ENCODE results near the gene PSMD8. TPM values are rescaled to one million over a fixed set of nuclear protein-coding genes. Genes with fewer than 3 reads are reported as not detected.
"Not testable (repeated sequence)": the region's sequence is repeated elsewhere in the genome, so short reads cannot be mapped to it uniquely, and the experiment has no call there.

The PSMD8 gene
- total RNA-seq, 2 experiments from 2014 or later = 239 to 249 TPM

DNA sequence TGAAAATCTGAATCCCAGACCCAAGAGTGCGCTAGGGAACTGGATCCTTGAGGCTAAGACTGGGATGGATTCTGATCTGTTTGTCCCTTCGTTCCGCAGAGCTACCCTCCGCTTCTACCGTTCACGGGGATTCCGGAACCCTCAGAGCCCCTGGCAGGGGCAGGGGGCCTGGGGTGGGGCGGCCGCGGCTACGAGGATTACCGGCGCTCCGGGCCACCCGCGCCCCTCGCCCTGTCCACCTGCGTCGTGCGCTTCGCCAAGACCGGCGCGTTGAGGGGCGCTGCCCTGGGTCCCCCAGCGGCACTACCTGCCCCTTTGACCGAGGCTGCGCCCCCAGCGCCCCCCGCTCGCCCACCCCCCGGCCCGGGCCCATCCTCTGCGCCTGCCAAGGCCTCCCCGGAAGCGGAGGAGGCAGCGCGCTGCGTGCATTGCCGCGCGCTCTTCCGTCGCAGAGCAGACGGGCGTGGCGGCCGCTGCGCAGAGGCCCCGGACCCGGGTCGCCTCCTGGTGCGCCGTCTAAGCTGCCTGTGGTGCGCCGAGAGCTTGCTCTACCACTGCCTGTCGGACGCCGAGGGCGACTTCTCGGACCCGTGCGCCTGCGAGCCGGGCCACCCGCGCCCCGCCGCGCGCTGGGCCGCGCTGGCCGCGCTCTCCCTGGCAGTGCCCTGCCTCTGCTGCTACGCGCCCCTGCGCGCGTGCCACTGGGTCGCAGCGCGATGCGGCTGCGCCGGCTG lies 21.2 kb downstream of the PSMD8 start:
- CTCF ChIA-PET = interaction anchor here (0.5 to 2.4 kb wide), 5 partner anchors 8 to 1078 kb away, joined by 3 to 7 read pairs (median 4); partner anchors contain the start of genes MRPS12, PSMD8 and SARS2
- POLR2A ChIA-PET = interaction anchor here (0.6 kb wide), 1 partner anchor 226 kb away, joined by 3 read pairs; no protein-coding TSS in a partner anchor

DNA sequence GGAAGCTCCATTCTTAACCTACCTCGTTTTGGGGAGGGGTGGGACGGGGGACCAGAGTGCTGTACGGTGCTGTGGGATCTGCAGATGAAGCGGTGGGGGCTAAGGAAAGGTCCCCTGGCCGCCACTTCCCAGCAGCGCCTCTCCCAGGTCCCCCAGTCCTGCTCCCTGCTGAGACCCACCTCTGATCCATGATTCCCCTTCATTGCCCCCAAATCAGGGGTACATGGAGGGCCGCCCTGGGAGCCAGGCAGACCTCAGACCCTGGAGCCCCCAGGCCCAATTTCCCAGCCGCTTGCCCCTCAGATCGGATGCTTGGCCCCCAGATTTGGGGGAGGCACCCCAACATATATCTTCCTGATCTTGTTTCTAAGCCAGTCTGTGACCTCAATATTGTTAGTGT lies 24.7 kb downstream of the PSMD8 start:
- POLR2A ChIA-PET = no interaction called here
- CTCF ChIA-PET = interaction anchor here (0.5 kb wide), 1 partner anchor 236 kb away, joined by 3 read pairs; no protein-coding TSS in a partner anchor

DNA sequence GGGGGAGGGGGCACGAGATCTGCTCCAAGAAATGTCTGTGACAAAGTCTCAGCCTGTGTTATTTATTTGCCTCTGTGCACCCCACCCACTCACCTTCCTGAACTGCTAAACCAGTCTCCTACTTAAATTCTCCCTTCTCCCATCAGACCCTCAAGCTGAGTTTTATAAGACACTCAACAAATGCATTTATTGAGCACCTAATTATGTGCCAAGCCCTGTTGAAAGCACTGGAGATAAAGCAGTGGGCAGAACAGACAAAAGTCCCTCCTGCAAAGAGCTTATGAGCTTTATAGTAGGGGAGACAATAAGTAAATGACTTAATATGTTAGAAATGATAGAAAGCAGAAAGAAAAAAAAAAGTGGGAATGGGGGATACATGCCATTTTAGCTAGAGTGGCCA lies 25.2 kb downstream of the PSMD8 start:
- ChIA-PET POLR2A (no interaction called here), CTCF (interaction anchor here (0.5 to 1.5 kb wide), 2 partner anchors 12 to 235 kb away, joined by 3 to 4 read pairs; partner anchors contain the start of gene GGN)

GRCh38 chr19:38400361-38400760 lies 26.0 kb downstream of the PSMD8 start:
- CTCF ChIA-PET = interaction anchor here (1.5 kb wide), 1 partner anchor 13 kb away, joined by 4 read pairs; the partner anchor contains the start of gene GGN
- POLR2A ChIA-PET = no interaction called here

DNA sequence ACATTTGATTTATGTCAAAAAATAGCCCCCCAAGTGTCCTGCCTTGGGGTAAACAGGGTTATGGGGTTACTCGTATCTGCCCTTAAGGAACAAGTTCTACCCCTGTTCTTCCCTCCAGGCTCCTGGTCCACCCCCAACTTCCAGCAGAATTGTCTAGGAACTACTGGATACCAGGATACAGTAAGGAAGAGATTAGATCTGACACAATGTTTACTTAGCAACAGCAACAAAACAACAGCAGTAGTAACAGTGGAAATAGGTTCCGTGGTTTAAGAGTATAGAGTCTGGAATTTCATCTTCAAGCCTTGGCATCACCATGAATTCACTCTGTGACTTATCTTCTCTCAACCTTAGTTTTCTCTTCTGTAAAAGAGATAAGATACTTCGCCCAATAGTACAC lies 26.8 kb downstream of the PSMD8 start:
- POLR2A ChIA-PET = no interaction called here
- CTCF ChIA-PET = interaction anchor here (1.5 kb wide), 1 partner anchor 13 kb away, joined by 4 read pairs; the partner anchor contains the start of gene GGN

DNA sequence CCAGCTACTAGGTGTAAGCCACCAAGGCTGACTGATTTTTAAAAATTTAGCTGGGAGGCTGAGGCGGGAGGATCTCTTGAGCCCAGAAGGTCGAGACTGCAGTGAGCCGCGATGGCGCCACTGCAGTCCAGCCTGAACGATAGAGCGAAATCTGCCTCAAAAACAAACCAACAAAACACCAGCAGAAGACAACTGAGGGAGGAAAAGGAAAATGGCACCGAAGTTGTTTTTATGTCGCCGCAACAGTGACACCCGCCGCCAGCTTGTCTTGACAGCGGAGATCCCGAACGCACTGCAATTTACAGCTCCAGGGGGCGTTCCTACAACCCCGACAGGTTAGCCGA lies 28.2 kb downstream of the PSMD8 start:
- CTCF ChIA-PET = interaction anchor here (0.6 to 2.0 kb wide), 29 partner anchors 8 to 530 kb away, joined by 3 to 25 read pairs (median 4); partner anchors contain the start of genes EIF3K, GGN, MAP4K1 and MRPS12
- POLR2A ChIA-PET = interaction anchor here (0.6 to 2.3 kb wide), 7 partner anchors 12 to 75 kb away, joined by 3 to 5 read pairs (median 3); partner anchors contain the start of genes GGN, PSMD8, RASGRP4 and SPRED3

DNA sequence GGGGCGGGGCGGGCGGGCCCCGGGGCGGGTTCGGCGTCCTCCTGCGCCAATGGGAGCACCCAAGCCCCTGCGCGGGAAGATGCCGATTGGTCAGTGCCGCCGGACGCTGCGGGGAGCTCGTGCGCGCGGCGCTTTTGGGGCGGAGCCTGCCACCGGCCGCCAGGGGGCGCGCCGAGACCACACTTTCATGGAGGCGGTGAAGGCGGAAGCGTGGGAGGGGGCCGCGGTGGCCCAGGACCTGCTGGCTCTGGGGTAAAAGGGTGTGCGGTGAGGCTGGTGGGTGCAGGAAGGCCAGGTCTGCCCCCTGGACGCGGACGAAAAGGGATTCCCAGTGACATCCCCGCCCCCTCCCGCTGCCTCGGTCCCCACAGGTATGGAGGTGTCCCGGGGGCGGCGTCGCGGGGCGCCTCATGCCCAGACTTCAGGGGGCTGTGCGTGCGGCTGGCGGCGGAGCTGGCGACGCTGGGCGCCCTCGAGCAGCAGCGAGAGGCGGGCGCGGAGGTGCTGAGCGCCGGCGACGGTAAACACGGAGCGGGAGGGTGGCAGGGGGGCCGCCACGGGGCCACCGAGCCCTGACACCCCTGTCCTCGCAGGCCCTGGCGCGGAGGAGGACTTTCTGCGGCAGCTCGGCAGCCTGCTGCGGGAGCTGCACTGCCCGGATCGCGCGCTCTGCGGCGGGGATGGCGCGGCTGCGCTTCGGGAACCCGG lies 28.8 kb downstream of the PSMD8 start, which contains the start of gene FAM98C:
FAM98C (plus strand) TSS at position 127 of the 708 bp plus-strand sequence; CDS start at position 188, 61 bp downstream.
- ChIA-PET POLR2A (interaction anchor here (0.5 to 2.3 kb wide), 10 partner anchors 12 to 331 kb away, joined by 3 to 7 read pairs (median 4); partner anchors contain the start of genes GGN, PSMD8, RASGRP4 and SPRED3), CTCF (interaction anchor here (0.6 to 2.0 kb wide), 34 partner anchors 9 to 533 kb away, joined by 3 to 25 read pairs (median 4); partner anchors contain the start of genes EIF3K, GGN, MAP4K1 and MRPS12)

GRCh38 chr19:38404858-38405257 lies 30.5 kb downstream of the PSMD8 start:
- CTCF ChIA-PET = interaction anchor here (1.4 kb wide), 1 partner anchor 229 kb away, joined by 5 read pairs; no protein-coding TSS in a partner anchor

GRCh38 chr19:38405276-38405675 lies 30.9 kb downstream of the PSMD8 start:
- CTCF ChIA-PET = interaction anchor here (1.4 kb wide), 1 partner anchor 229 kb away, joined by 5 read pairs; no protein-coding TSS in a partner anchor
- POLR2A ChIA-PET = no interaction called here

More at GRCh38 chr19:38404858-38405257, 30.5 kb downstream of the PSMD8 start:
- POLR2A ChIA-PET = no interaction called here

GRCh38 chr19:38409631-38410133 lies 35.3 kb downstream of the PSMD8 start:
- ChIA-PET POLR2A (no interaction called here), CTCF (no interaction called here)

DNA sequence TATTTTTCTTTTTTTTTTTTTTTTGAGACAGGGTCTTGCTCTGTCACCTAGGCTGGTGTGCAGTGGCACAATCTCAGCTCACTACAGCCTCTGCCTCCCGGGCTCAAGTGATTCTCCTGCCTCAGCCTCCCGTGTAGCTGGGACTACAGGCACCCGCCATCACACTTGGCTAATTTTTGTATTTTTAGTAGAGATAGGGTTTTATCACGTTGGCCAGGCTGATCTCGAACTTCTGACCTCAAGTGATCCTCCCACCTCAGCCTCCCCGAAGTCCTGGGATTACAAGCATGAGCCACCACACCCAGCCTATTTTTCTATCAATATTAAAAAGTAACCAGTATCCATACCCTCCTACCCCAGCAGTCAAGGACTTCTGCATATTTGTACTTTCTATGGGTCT lies 36.0 kb downstream of the PSMD8 start:
- CTCF ChIA-PET = interaction anchor here (0.7 kb wide), 1 partner anchor 259 kb away, joined by 4 read pairs; no protein-coding TSS in a partner anchor
- POLR2A ChIA-PET = interaction anchor here (0.7 kb wide), 1 partner anchor 33 kb away, joined by 4 read pairs; no protein-coding TSS in a partner anchor

GRCh38 chr19:38411041-38411712 lies 36.8 kb downstream of the PSMD8 start:
- CTCF ChIA-PET = no interaction called here
- POLR2A ChIA-PET = no interaction called here

DNA sequence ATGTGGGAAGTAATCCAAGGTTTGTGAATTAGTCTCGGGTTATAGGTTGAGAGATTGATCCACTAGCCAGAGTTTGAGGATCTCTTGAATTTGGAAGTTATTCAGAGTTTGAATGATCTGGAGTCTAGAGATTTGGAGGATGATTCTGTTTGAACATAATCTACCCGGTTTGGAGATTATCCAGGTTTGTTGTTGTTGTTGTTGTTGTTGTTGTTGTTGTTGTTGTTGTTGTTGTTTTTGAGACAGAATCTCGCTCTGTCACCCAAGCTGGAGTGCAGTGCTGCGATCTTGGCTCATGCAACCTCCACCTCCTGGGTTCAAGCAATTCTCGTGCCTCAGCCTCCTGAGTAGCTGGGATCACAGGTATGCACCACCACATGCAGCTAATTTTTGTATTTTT lies 37.5 kb downstream of the PSMD8 start:
- CTCF ChIA-PET, POLR2A ChIA-PET: not testable (repeated sequence)

DNA sequence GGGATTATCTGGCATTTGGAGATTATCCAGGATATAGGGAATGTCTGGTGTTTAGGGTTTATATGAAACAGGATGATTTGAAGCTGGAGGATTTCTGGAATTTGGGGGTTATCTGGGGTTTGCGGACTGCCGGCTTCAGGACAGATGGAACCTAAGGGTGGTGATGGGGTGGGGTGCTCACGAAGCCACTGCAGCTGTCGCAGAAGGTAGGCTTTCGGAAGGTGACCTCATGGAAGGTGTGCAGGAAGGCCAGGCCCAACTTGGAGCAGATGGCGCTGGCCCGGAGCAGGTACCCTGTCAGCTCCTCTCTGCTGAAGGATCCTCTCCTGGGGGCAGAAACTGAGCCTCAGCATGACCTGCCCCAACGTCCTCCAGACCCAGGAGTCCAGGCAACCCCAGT lies 38.1 kb downstream of the PSMD8 start:
- ChIA-PET CTCF (interaction anchor here (0.5 kb wide), 1 partner anchor 546 kb away, joined by 4 read pairs; no protein-coding TSS in a partner anchor), POLR2A (no interaction called here)

- POLR2A ChIA-PET = no interaction called here
- CTCF ChIA-PET = interaction anchor here (0.5 to 0.6 kb wide), 2 partner anchors 79 to 546 kb away, joined by 4 read pairs; no protein-coding TSS in a partner anchor
Observed at GRCh38 chr19:38412961-38413360, 38.6 kb downstream of the PSMD8 start.

DNA sequence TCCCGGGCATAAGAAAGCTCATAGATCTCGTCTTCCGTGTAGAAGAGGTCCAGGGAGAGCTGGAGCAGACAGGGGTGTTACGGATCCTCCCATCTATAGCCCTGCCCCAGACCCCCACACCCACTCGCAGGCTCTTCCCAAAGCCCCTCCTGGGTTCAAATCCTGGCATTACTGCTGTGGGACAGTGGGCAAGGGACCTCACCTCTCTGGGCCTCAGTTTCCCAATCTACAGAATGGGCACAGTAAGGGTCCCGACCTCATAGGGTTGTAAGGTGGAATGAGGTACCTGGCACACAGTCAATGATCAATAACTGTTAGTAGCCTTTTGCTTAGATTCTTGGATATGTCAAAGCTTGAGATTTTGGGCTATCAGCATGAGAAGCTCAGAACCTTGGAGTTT lies 39.0 kb downstream of the PSMD8 start:
- ChIA-PET POLR2A (no interaction called here), CTCF (interaction anchor here (0.6 kb wide), 1 partner anchor 78 kb away, joined by 4 read pairs; no protein-coding TSS in a partner anchor)

DNA sequence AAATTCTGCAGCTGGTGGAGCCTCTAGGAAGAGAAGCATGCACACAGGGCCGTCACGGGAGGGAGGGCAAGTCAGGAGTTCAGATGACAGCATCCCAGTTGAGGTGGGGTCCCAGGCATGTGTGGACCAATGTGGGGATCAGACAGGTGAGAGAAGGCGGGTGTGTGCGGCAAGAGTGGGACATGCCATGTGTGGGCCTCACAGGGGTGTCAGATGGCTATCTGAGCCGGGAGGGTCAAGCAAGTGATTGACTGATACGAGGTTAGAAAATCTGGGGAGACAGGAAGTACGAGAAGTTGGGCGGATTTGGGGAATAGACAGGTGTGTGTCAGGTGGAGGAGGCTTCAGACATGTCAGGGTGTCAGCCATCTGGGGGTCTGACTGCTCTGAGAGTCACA lies 42.8 kb downstream of the PSMD8 start:
- ChIA-PET CTCF (interaction anchor here (0.5 kb wide), 1 partner anchor 156 kb away, joined by 3 read pairs; no protein-coding TSS in a partner anchor), POLR2A (no interaction called here)

DNA sequence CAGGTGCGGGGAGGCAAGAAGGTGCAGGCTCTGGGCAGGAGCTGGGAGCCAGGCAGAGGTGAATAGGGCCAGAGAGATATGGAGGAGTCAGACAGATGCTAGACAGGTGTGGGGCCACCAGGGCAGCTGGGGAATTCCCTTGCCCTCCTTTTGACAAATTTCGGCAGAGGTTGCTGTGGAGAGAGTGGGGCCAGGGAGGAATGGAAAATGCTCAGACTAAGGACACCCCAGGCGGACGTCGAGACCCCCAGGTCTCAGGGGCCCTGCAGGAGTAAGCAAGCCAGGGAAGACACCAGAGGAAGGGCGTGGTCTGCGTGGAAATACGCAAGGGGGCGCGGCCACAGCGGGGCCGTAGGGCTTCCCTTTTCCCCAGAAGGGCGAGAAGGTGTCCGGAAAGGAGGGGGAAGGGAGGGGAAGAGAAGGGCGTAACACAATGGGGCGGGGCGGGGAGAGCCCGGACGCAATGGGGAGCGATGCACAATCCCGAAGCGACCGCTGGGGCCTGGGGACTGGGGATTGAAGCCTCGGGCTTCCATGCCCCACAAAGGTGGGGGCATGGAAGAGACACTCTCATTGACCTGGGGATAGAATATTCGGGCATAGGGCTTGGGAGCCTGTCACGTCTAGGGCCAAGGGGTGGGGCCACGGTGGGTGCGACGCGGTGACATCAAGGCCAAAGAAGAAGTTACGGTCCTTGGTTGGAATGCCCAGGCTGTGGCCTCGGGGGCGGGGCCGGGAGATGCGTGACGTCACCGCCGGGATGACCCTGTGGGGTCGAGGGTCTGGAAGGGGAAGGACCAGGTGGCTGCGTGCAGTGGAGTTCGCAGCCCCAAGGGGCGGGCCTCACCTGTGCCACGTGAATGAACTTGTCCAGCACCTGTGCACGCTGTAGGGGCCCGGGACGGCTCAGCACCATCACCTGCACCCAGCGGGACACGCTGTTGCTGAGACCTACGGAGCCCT lies 43.5 kb downstream of the PSMD8 start:
- ChIA-PET CTCF (no interaction called here), POLR2A (no interaction called here)
